Urinary bladder (tissue), 4 donors: ENCODE results near the gene PLAAT3. TPM values are rescaled to one million over a fixed set of nuclear protein-coding genes. Genes with fewer than 3 reads are reported as not detected.
"Not testable (repeated sequence)": the region's sequence is repeated elsewhere in the genome, so short reads cannot be mapped to it uniquely, and the experiment has no call there.

Experiments used
- DNase-seq: peaks from one replicate; pipeline ENCODE4 v3.0.0-alpha.2; 2015; ENCODE audit errors: extremely low spot score
- H3K27ac ChIP-seq: one replicate; pipeline ENCODE4 v1.5.1; 2013; ENCODE audit warnings: low read depth, mild to moderate bottlenecking, moderate library complexity
- H3K36me3 ChIP-seq: one replicate; pipeline ENCODE4 v1.6.1; 2013; ENCODE audit warnings: mild to moderate bottlenecking, moderate library complexity; ENCODE audit not compliant: insufficient read depth
- H3K4me1 ChIP-seq: one replicate; pipeline ENCODE4 v1.6.1; 2013; ENCODE audit warnings: mild to moderate bottlenecking, moderate library complexity; ENCODE audit not compliant: insufficient read depth
- H3K4me3 ChIP-seq: one replicate; pipeline ENCODE4 v1.5.1; 2013; ENCODE audit warnings: low read depth, low read length
- WGBS: extraction: QIAGEN DNeasy Blood & Tissue Kit; methylation state at CpG from one replicate; pipeline ENCODE4 v1.1.7; 2013; 5-methylcytosine and 5-hydroxymethylcytosine counted together
- polyA plus RNA-seq: library from polyadenylated mRNA; stranded (reverse); fragments of 200-250 nt; gene quantifications from one replicate; pipeline ENCODE4 v1.2.3, GENCODE V29; 2013
- total RNA-seq: library from RNA; depleted of rRNA; stranded (reverse); fragments of >200 nt; gene quantifications from one replicate; pipeline ENCODE4 v1.2.3, GENCODE V29; 2014
- donor health status: healthy with polysubstance abuse.
- donor health status: healthy.

The PLAAT3 gene
- total and polyA plus RNA-seq, 2 donors, result 5.3 to 61.2 TPM

- Histone ChIP-seq H3K4me3 (no peak overlapping the region), H3K36me3 (no peaks in the 10 kb centered on the region), H3K27ac (no peak overlapping the region), H3K4me1 (no peaks in the 10 kb centered on the region)
- no peak for DNase-seq
- WGBS, result 89% methylated on average over 6 of the region's 6 CpGs
These were observed 62.4 kb downstream of the PLAAT3 start for GRCh38 chr11:63551889-63552266.

DNA sequence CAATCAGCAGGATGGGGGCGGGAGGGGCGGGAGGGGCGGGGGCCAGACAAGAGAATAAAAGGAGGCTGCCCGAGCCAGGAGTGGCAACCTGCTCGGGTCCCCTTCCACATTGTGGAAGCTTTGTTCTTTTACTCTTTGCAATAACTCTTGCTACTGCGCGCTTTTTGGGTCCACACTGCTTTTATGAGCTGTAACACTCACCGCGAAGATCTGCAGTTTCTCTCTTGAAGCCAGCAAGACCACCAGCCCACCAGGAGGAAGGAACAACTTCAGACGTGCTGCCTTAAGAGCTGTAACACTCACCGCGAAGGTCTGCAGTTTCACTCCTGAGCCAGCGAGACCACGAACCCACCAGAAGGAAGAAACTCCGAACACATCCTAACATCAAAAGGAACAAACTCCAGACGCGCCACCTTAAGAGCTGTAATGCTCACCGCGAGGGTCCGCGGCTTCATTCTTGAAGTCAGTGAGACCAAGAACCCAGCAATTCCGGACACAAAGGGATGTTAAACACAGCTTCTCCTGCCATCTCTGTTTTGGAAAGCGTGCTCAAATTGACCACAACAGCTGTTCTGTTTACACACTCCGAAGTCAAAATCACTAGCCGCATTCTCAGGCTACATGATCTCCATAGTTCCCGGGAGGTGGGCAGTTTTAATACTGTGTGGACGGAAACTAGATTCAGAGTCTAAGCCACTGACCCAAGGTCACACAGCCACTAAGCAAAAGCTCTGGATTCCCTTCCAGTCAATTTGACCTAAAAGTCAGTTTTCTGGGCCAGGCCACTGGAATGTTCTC, 62.9 kb downstream of the PLAAT3 start:
- Histone ChIP-seq H3K36me3 (no peaks in the 10 kb centered on the region), H3K27ac (no peak overlapping the region), H3K4me3 (no peak overlapping the region), H3K4me1 (no peaks in the 10 kb centered on the region)
- 74% methylated on average over 27 of the region's 27 CpGs for WGBS
- no peak for DNase-seq

DNA sequence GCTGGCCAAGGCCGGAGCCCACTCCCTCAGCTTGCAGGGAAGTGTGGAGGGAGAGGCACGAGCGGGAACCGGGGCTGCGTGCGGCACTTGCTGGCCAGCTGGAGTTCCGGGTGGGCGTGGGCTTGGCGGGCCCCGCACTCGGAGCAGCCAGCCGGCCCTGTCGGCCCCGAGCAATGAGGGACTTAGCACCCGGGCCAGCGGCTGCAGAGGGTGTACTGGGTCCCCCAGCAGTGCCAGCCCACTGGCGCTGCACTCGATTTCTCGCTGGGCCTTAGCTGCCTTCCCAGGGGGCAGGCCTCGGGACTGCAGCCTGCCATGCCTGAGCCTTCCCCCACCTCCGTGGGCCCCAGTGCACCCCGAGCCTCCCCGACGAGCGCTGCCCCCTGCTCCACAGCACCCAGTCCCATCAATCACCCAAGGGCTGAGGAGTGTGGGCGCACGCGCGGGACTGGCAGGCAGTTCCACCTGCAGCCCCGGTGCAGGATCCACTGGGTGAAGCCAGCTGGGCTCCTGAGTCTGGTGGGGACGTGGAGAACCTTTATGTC, 64.0 kb downstream of the PLAAT3 start:
- WGBS, result 95% methylated on average over 31 of the region's 31 CpGs
- H3K4me1 ChIP-seq, H3K36me3 ChIP-seq, H3K4me3 ChIP-seq, DNase-seq, H3K27ac ChIP-seq: not testable (repeated sequence)

- Histone ChIP-seq H3K27ac (no peak overlapping the region), H3K36me3 (no peaks in the 10 kb centered on the region), H3K4me3 (no peak overlapping the region), H3K4me1 (no peaks in the 10 kb centered on the region)
- 86% methylated on average over 4 of the region's 4 CpGs for WGBS
- DNase-seq, result no peak
These were observed 64.8 kb downstream of the PLAAT3 start for GRCh38 chr11:63549411-63549810.

DNA sequence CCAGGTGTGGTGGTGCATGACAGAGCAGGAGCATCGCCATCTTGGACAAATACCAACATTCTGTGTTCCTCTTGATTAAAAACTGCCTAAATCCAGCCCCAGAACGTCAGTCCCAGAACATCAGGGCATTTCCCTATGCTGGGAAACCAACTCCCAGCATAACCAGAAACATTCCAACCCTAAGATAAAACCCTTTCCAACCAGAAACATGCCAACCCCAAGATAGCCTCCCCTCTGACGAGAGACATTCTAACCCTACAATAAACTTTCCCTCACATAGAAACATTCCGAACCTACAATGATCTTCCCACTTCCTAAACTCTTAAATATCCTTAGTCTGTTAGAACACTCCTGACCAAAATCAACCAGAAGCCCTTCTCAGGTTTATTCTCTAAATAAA, 66.1 kb downstream of the PLAAT3 start:
- Histone ChIP-seq H3K4me3 (no peak overlapping the region), H3K36me3 (no peaks in the 10 kb centered on the region), H3K4me1 (no peaks in the 10 kb centered on the region), H3K27ac (no peak overlapping the region)
- no peak for DNase-seq
- 53% methylated on average over 4 of the region's 4 CpGs for WGBS

- no peak overlapping the region for H3K4me3 ChIP-seq
- H3K27ac ChIP-seq, result no peak overlapping the region
- no peaks in the 10 kb centered on the region for H3K4me1 ChIP-seq
- DNase-seq, result no peak
- no peaks in the 10 kb centered on the region for H3K36me3 ChIP-seq
- 83% methylated on average over 1 of the region's 1 CpG for WGBS
These were observed 67.2 kb downstream of the PLAAT3 start for GRCh38 chr11:63547061-63547460.

DNA sequence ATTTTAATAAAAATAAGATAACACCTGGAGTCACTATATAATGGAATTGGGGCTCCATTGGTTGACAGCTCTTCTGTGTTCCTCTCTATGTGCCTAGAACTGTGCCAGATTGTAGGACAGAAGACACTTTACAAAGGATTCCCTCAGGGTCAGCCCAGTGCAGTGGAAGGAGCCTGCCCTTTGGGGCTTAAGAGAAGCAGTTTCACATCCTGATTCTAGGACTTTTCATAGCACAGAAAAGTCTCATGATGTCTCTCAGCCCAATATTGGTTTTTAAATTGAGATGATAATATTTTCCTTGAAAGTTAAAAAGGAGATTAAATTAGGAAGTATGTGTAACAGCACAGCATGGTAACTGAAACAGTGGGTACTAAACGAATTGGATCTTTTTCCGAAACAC, 70.5 kb downstream of the PLAAT3 start:
- H3K27ac ChIP-seq, result no peak overlapping the region
- no peaks in the 10 kb centered on the region for H3K36me3 ChIP-seq
- WGBS, result 93% methylated on average over 2 of the region's 2 CpGs
- H3K4me1 ChIP-seq, result no peaks in the 10 kb centered on the region
- DNase-seq, result no peak
- no peak overlapping the region for H3K4me3 ChIP-seq

- not testable (repeated sequence) for H3K4me3 ChIP-seq, H3K4me1 ChIP-seq, H3K36me3 ChIP-seq, H3K27ac ChIP-seq, DNase-seq
- WGBS, result 73% methylated on average over 2 of the region's 2 CpGs
These were observed 71.7 kb downstream of the PLAAT3 start for GRCh38 chr11:63542506-63542905.

DNA sequence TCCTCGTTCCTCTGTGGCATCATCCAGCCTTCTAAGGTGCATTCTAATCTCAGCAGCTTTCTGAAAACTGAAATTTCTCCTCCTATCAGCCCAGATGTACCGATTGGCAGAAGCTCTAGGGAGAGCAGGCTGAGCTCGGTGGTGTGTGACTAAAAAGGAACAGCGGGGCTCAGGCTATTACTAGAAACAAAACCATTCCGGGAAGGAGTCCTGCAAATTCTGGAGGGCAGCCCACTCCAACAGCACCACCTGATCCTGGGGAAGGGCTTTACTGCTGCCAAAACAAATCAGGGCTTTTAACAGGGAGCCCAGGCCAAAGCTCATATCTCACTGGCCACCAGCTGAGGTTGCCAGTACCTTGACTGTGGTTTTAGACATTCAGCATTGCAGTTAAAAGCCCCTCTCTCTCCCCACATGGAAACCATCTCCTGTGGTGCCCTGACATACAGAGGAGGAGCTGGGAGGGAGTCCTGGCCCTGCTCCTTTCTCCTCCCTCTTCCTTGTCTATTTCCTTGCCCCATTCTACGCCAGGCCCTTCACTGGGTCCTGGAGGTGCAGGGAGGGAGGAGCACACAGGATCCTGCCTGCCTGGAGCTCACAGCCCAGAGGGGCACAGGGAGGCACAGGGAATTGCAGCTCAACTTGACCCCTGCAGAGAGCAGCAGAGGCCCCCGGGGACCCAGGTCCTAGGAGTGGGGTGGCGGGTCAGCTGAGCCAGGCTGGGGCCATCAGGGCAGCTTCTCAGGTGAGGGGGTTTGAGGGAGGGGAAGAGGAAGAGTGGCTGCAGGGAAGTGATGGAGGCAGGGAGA, 76.7 kb downstream of the PLAAT3 start:
- WGBS, result 18% methylated on average over 8 of the region's 8 CpGs
- H3K4me1 ChIP-seq, result peaks cover 2% of the 10 kb centered on the region
- peak overlapping the region; percentile 25 for H3K4me3 ChIP-seq
- DNase-seq, result peak; percentile 52
- no peaks in the 10 kb centered on the region for H3K36me3 ChIP-seq
- peak overlapping the region; percentile 69 for H3K27ac ChIP-seq

DNA sequence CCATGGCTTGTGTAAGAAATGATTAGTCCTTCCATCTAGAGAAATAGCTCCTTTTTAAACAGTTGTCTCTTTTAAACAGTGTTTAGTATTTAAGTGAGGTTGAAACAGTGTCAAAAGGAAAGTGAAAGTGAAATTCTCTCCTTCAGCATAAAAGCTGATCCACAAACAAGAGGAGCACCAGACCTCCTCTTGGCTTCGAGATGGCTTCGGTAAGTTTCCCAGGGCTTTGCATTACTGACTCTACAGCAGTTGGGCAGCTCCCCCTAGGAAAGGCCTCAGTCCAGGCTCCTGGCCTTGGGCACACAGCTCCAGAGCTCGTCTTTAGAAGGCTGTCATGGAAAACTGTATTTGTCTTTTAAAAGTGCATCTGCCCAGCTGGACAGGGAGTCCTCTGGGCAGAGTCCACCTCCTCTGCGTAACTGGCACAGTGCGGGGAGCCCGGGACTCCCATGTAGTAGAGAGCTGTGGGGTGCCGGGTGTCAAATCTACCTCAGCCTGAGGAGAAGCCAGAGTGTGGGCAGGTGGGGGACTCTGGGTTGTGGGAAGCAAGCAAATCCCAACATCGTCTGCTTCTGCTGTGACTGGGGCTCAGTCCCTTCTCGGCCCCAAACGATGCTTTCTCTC, 77.5 kb downstream of the PLAAT3 start, which contains the start of gene PLAAT4:
TSS of gene PLAAT4 (plus strand) at position 140 of the 624 bp plus-strand sequence. CDS start at position 201, 61 bp downstream.
- peak; percentile 18 for DNase-seq
- 19% methylated on average over 10 of the region's 10 CpGs for WGBS
- H3K36me3 ChIP-seq, result no peaks in the 10 kb centered on the region
- H3K27ac ChIP-seq, result peak within 1 kb of the TSS; percentile 69
- peak within 1 kb of the TSS; percentile 25 for H3K4me3 ChIP-seq
- H3K4me1 ChIP-seq, result peaks cover 2% of the 10 kb centered on the region

- Histone ChIP-seq H3K4me3 (no peak overlapping the region), H3K27ac (peak overlapping the region; percentile 26), H3K4me1 (peaks cover 2% of the 10 kb centered on the region), H3K36me3 (no peaks in the 10 kb centered on the region)
- WGBS, result 94% methylated on average over 1 of the region's 1 CpG
- no peak for DNase-seq
These were observed 78.5 kb downstream of the PLAAT3 start for GRCh38 chr11:63535734-63536133.

DNA sequence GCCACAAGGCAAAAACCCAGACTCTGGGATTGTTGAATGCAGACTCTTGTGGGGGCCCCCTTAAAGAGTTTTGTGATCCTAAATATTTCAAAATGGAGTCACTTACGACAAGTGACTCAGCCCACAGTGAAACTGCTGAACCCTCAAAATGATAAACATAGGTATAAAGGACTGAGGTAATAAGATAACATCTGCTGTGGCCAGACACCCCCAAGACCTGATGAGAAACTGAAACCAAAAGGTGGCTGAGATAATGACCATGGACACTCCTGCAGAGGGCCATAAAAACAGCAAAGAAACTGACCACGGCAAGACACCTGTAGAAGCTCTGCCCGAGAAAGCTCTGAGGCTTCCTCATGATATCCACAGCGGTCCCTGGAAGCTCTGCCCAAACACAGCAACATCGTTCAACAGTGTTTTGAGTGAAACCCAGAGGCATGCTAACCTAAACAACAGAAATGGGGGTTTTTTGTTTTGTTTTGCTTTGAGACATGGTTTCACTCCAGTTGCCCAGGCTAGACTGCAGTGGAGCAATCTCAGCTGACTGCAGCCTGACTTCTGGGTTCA, 79.3 kb downstream of the PLAAT3 start:
- 86% methylated on average over 5 of the region's 5 CpGs for WGBS
- Histone ChIP-seq H3K27ac (no peak overlapping the region), H3K4me1 (peaks cover 2% of the 10 kb centered on the region), H3K4me3 (no peak overlapping the region), H3K36me3 (no peaks in the 10 kb centered on the region)
- no peak for DNase-seq

DNA sequence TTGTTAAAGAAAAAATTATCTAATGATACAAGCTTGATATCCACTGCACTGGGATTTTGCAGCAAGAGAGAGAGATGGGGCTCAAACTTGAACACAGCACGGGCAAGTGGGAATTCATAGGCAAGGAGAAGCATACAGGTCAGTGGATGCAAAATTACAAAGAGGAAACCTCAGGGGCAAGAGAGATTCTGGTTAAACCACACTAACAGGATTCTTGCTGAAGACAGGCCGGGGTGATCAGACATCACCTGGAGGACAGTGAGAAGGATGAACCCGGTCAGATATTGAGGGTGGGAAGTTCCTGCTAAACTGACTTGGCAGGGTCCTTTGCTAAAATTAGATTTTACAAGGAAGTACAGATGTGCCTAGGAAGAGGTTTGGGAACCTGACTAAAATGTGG, 80.2 kb downstream of the PLAAT3 start:
- DNase-seq, result no peak
- Histone ChIP-seq H3K27ac (no peak overlapping the region), H3K4me3 (no peak overlapping the region), H3K4me1 (peaks cover 2% of the 10 kb centered on the region), H3K36me3 (no peaks in the 10 kb centered on the region)
- WGBS, result 63% methylated on average over 3 of the region's 3 CpGs
